ENCODE results near the gene LRRIQ4. TPM values are rescaled to one million over a fixed set of nuclear protein-coding genes. Genes with fewer than 3 reads are reported as not detected.

LRRIQ4 gene
- total RNA-seq, 1 donor from 2014 or later: not detected

DNA sequence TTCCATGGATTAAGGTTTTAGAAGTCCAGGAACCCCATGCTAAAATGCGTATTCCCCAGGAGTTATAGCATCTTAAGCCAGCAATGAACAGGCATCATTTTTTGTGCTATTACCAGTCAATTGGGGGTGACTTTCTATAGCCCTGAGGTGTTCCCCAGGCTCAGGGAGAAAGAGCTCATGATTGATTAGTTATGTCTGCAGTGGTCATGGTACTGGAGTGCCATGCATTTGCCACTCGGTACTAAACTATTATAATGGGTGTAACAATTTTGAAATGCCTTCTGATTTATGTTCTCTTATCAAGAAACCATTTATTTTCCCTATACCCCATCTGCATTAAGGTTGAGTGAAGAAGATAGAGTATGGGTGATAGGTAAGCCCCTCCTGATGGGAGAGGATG is 45.1 kb downstream of the LRRIQ4 start:
- no peaks in the 10 kb centered on the region for H3K27me3 ChIP-seq
- H3K4me3 ChIP-seq: no peak overlapping the region
- intact Hi-C loops (cut with DNase I): no loop called here
- no peaks in the 10 kb centered on the region for H3K36me3 ChIP-seq
- H3K27ac ChIP-seq: no peak overlapping the region
- H3K4me1 ChIP-seq: no peaks in the 10 kb centered on the region
- no peaks in the 10 kb centered on the region for H3K9me3 ChIP-seq
- no peak for DNase-seq (ENCODE audit: low spot score in 2 of 2)
- TF ChIP-seq, protein P1, sequence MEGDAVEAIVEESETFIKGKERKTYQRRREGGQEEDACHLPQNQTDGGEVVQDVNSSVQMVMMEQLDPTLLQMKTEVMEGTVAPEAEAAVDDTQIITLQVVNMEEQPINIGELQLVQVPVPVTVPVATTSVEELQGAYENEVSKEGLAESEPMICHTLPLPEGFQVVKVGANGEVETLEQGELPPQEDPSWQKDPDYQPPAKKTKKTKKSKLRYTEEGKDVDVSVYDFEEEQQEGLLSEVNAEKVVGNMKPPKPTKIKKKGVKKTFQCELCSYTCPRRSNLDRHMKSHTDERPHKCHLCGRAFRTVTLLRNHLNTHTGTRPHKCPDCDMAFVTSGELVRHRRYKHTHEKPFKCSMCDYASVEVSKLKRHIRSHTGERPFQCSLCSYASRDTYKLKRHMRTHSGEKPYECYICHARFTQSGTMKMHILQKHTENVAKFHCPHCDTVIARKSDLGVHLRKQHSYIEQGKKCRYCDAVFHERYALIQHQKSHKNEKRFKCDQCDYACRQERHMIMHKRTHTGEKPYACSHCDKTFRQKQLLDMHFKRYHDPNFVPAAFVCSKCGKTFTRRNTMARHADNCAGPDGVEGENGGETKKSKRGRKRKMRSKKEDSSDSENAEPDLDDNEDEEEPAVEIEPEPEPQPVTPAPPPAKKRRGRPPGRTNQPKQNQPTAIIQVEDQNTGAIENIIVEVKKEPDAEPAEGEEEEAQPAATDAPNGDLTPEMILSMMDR (IDR thresholded peaks at IDR 0.05): no peak

DNA sequence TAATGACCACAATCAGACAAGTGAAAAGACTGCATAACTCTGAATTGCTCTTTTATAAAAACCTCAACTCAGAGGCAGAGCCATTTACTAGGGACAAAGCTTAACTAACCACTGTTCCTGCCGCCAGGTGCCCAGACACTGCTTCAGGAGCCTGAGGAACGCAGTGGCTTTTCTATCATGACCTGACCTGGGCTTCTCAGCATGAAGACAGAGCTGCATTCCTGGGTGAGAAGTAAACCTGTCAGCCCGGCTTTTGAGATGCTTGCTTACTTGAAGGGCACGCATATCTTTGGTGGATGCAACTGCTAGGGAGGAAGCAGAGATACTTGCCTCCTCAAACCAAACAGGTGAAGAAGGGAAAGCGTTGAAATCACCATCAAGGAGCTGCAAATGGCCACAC is 49.2 kb downstream of the LRRIQ4 start:
- TF ChIP-seq, protein P1 (IDR thresholded peaks at IDR 0.05): no peak
- no peak for DNase-seq (ENCODE audit: low spot score in 2 of 2)
- Histone ChIP-seq H3K4me1 (no peaks in the 10 kb centered on the region), H3K36me3 (no peaks in the 10 kb centered on the region), H3K4me3 (no peak overlapping the region), H3K27me3 (no peaks in the 10 kb centered on the region), H3K27ac (no peak overlapping the region), H3K9me3 (no peaks in the 10 kb centered on the region)
- intact Hi-C loops (cut with DNase I): loop anchor here (2.0 to 10.0 kb wide), 2 partner anchors 105 to 223 kb away; partner anchors contain the start of gene SEC62

DNA sequence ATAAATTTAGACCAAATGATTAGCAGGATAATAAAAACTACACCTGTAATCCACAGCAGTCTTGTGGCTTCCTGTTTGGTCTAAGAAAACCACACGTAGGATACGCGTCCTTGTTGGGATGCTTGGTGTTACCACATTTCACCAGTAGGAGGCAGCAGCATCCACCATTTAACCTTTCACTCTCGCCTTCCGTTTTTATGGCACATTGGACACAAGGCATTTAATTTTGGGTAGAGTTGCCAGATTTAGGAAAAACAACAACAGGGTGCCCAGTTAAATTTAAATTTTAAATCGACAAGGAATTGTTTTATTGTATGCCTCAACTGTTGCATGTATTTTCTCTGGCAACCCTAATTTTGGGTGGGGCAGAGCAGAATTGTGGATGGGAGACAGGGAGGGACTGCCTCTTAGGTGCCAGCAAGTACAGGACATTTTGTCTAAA is 50.8 kb downstream of the LRRIQ4 start:
- Histone ChIP-seq H3K4me1 (no peaks in the 10 kb centered on the region), H3K4me3 (no peak overlapping the region), H3K36me3 (no peaks in the 10 kb centered on the region), H3K27me3 (no peaks in the 10 kb centered on the region), H3K9me3 (no peaks in the 10 kb centered on the region), H3K27ac (no peak overlapping the region)
- TF ChIP-seq, protein P1 (IDR thresholded peaks at IDR 0.05): peak; percentile 75 to 90 (median 80)
- DNase-seq (ENCODE audit: low spot score in 2 of 2): peak in 1 of 2 donors; percentile 74
- intact Hi-C loops (cut with DNase I): loop anchor here (2.0 to 10.0 kb wide), 2 partner anchors 103 to 221 kb away; partner anchors contain the start of gene SEC62

DNA sequence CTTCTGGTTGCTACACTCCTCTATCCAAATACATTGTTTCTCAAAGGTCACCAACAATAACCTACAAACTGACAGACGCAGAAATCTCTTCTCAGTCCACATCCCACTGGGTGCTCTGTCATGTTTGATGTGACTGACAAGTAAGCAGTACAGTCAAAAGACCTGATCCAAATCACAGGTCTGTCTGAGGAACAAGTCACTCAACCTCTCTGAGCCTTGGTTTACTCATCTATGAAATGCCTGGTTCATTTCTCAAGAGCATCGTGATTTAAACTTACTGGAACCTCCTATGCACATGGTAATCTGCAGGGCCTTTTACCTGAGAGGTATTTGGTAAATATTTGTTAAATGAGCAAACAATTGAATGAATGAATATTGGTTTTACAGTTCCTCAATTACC is 51.6 kb downstream of the LRRIQ4 start:
- TF ChIP-seq, protein P1 (IDR thresholded peaks at IDR 0.05): no peak
- H3K36me3 ChIP-seq: no peaks in the 10 kb centered on the region
- H3K9me3 ChIP-seq: no peaks in the 10 kb centered on the region
- H3K27me3 ChIP-seq: no peaks in the 10 kb centered on the region
- intact Hi-C loops (cut with DNase I): loop anchor here (10.0 kb wide), 1 partner anchor 221 kb away; no protein-coding TSS in a partner anchor
- H3K4me1 ChIP-seq: no peaks in the 10 kb centered on the region
- H3K4me3 ChIP-seq: no peak overlapping the region
- no peak for DNase-seq (ENCODE audit: low spot score in 2 of 2)
- no peak overlapping the region for H3K27ac ChIP-seq

DNA sequence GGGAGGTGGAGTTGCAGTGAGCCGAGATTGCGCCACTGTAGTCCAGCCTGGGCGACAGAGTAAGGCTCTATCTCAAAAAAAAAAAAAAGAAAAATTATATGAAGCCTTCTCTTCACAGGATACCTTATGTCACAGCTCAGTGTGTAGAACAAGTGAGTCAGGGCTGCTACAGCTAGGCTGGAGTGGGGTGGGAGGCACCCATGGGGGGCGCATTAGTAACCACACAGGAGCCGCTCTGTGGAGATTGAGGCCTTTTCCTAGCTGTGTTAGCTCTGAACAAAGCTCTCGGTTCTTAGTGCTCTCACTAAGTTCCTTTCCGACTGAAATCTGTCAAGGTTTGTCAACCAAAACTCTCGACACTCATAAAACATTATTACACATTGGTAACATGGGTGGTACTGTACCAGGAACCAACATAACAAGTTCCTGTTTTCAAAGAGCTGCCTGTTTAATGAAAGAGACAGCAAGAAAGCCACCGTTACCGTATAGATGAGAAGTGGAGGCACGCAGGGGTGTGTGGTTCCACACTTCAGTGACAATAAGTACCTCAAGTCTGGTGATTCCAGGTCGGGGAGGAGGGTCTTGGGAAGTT is 52.6 kb downstream of the LRRIQ4 start:
- Histone ChIP-seq H3K27me3 (no peaks in the 10 kb centered on the region), H3K4me1 (no peaks in the 10 kb centered on the region), H3K36me3 (no peaks in the 10 kb centered on the region), H3K9me3 (no peaks in the 10 kb centered on the region), H3K4me3 (no peak overlapping the region), H3K27ac (no peak overlapping the region)
- TF ChIP-seq, protein P1 (IDR thresholded peaks at IDR 0.05): no peak
- intact Hi-C loops (cut with DNase I): loop anchor here (10.0 kb wide), 1 partner anchor 220 kb away; no protein-coding TSS in a partner anchor
- DNase-seq (ENCODE audit: low spot score in 2 of 2): no peak

All from ascending aorta (tissue), 2 donors.